HG02938 (cell line): Measurements from ENCODE around the gene TMEM179.
"Not testable (repeated sequence)": the region's sequence is repeated elsewhere in the genome, so short reads cannot be mapped to it uniquely, and the experiment has no call there.

ENCODE experiments used
- ATAC-seq: cut with Tn5 transposase; IDR thresholded peaks from one replicate; pipeline ENCODE4 v1.9.1; 2021; ENCODE audit warnings: mild to moderate bottlenecking, moderate library complexity; ENCODE audit not compliant: unreplicated experiment

TMEM179 gene

DNA sequence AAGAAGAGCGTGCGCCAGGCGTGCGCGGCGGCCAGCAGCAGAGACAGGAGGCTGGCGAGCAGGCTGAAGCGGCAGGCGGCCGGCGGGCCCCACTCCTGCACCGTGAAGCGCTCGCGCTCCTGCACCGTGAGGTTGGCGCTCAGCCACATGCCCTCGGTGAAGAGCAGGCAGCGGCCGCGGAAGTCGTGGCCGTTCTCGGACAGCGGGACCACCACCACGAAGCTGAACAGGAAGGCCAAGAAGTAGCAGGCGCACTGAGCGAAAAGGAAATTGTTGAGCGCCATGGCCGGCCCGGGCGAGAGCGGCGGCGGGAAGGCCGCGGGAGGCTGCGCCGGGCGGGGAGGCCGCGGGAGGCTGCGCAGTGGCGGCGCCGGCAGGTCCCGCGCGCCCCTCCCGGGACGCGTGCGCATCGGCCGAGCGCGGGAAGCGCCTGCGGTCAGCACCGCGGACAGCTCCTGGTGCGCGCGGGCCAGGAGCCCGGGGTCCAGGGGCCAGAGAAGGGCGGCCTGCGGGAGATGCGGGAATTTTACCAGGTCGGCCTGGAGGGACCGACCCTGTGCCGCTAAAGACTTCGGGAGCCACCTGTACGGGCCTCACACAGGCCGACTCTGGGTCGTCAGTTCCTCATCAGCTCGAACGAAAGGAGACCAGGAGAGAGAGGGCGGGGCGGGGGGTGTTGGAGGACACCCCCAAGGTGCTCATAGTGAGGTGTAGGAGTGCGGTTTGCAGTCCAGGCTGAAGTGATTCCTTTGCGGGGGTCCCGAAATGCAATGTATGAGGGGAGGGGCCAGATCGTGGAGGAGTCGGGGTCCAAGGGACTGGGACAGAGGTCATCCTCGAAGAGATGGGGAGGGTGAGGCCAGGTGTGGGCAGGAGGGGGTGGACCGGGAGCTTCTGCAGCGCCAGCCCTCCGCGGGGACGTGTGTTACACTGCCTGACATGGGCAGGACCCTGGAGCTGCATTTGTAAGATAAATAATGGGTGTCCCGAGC is at the start of gene TMEM179:
Gene TMEM179 (minus strand): TSS at position 315 of the 992 bp plus-strand sequence. CDS start 31 bp downstream, at position 284.
- no peak for ATAC-seq

- no peak for ATAC-seq
Measured at GRCh38 chr14:104654119-104654518, 49.5 kb upstream of the TMEM179 start.

DNA sequence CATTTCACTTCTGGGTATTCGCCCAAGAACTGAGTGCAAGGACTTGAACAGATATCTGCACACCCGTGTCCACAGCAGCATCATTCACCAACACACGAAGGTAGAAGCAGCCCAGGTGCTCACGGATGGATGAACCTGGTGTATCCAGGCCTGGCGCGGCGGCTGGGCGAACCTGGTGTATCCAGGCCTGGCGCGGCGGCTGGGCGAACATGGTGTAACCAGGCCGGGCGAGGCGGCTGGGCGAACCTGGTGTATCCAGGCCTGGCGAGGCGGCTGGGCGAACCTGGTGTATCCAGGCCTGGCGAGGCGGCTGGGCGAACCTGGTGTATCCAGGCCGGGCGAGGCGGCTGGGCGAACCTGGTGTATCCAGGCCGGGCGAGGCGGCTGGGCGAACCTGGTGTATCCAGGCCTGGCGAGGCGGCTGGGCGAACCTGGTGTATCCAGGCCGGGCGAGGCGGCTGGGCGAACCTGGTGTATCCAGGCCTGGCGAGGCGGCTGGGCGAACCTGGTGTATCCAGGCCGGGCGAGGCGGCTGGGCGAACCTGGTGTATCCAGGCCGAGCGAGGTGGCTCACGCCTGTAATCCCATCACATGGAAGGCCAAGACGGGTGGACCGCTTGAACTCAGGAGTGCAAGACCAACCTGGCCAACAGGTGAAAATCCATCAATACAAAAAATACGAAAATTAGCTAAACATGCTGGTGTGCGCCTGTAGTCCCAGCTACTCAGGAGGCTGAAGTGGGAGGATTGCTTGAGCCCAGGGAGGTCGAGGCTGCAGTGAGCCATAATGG is 48.8 kb upstream of the TMEM179 start:
- not testable (repeated sequence) for ATAC-seq

- no peak for ATAC-seq
Measured at GRCh38 chr14:104652386-104652785, 47.8 kb upstream of the TMEM179 start.

DNA sequence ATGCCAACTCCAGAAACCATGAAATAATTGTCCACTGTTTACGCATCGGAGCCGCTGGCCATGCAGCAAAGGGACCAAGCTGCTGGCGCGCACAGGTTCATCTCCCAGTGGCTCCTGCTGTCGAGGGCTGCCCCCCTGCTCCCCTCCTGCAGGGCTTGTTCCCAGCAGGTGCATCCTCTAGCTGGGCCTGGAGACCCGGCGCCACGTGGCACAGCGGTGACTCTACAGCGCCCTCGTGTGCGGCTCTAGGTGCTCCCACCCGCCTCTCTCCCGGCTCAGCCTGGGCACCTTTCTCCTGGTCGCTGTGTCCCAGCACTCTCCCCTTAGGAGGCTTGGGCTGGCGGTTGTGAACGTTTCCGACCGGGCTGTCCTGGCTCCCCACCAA is 47.3 kb upstream of the TMEM179 start:
- ATAC-seq = no peak

DNA sequence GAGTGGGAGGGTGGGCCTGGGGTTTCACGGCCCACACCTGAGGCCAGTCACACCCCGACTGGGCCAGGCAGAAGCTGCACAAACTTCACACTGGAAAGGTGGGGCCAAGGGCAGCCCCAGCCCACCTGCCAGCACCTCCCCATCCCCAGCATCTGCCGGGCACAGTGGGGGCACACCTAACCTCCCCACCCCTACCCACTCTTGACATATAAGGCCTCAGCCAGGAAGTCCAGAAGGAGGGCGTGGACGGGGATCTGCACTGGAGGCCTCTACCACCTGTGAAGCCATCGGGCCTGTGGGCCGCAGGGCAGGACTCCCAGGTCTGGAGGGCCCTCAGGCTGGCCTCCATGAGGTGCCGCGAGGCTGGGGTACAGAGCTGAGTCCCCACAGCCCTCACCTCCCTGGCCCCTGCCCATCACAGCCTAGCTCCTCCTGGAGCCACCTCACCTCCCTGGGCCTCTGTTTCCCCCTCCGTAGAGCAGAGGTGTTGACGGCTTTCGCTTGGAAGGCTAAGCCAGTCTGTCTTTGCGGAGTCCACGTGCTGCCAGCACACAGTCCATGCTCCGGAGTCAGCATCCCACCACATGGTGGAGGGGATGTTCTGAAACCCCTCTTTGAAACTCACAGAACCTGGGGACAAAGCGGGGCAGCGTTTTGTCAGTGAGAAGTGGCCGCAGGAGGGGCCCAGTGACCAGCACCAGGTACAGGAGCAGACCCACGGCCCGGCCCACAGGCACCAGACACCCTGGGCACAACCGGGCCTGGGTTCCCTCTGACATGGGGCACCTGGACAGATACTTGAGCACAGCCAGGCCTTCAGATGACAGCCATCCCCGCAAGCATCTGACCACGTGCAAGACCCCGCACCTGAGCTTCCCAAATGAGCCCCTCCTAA is 46.7 kb upstream of the TMEM179 start:
- no peak for ATAC-seq

DNA sequence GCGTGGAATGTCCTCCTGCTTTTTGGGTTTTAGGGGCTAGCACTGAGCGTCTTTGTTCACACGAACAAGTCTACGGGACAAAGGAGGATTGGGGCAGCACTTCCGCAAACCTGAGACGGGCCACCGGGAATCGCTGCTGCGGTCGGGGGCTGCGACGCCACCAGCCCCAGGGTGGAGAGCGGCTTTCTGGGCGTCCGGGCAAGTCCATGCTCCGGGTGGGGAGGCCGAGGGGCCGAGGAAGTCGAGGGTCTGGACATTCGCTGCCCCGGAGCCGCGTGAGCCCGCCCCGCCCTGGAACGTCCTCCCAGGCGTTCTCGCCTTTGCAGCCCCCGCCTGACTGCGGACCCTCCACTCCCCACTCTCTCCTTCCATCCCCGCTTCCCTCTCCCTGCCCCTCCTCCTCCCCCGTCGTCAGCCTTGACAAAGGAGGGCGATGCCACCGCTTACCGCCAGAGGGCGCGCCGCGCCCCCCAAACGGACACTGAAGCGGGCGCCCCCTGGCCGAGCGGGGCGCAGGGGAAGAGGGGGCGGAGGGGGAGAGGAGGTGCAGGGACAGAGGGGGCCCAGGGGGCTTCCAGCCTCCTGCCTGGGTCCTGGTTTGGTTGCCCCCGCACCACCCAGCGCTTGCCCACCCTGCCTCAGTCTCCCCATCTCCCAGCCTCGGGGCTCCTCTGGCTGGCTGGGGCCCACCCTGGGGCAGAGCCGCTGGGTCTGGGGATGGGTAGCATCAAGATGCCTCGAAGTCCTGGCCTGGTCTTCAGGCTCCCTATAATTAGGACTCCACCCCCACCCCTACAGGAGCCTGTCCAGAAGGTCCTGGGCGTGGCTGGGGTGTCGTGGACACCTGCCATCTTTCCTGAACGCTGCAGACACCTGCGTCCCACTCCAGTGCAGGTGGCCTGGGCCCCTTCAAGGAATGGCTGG is 45.7 kb upstream of the TMEM179 start:
- no peak for ATAC-seq

- no peak for ATAC-seq
Measured at GRCh38 chr14:104647467-104648043, 43.0 kb upstream of the TMEM179 start.

DNA sequence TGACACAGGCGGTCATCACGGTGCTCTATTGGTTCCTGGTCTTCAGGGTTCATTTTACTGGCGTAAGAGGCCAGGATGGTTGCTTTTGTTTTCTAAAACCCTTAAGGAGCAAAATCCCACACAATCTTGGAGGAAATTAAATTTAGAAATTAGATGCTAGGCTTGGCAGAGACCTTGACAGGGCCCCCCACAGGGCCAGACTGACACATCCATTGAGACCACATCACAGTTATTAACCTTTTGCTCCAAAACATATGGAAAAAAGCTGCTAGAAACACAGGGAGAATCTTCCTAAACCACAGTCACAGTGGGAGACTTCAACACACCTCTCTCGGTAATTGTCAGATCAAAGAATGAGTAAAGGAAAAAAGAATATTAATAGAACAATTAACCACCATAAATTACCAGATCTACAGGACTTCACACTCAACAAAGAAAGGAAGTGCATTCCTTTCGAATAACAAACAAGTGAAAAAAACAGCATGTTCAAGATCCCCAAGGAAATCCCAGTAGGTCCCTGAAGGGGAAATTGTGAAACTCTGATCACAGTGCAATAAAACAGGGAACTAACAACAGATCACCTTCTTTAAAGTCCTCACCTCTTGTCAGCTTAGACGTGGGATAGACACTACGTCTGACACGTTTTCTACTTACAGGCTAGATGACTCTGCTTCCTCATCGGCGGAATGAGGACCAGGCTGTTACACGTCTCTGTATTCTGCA is 40.2 kb upstream of the TMEM179 start:
- ATAC-seq = no peak

GRCh38 chr14:104644091-104644635 is 39.6 kb upstream of the TMEM179 start:
- no peak for ATAC-seq

GRCh38 chr14:104643306-104643705 is 38.7 kb upstream of the TMEM179 start:
- no peak for ATAC-seq

DNA sequence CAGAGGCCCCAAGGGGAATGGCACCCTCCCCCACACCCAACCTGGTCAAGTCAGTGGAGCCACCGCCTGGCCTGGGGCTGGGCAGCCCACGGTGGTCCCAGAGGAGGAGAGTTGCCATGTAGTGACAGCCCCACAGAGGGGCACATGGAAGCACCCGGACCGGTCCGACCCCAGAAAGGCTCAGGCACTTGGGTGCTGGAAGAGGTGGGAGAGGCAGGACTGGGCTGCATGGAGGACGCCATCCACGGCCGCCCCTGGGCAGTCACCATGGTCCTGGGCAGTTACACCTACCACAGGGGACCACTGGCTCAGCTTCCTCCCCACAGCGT is 37.9 kb upstream of the TMEM179 start:
- ATAC-seq = no peak

GRCh38 chr14:104641753-104642539 is 37.4 kb upstream of the TMEM179 start:
- no peak for ATAC-seq

- ATAC-seq = no peak
Measured at GRCh38 chr14:104640681-104641080, 36.1 kb upstream of the TMEM179 start.

GRCh38 chr14:104639885-104640548 is 35.4 kb upstream of the TMEM179 start:
- ATAC-seq = no peak

GRCh38 chr14:104639471-104639870 is 34.9 kb upstream of the TMEM179 start:
- ATAC-seq = no peak

- ATAC-seq = no peak
Measured at GRCh38 chr14:104638927-104639450, 34.4 kb upstream of the TMEM179 start.
